GM21825 (cell line): ENCODE measurements around the gene SLC7A6.

Experiments
- ATAC-seq: cut with Tn5 transposase; IDR thresholded peaks from one replicate; pipeline ENCODE4 v1.9.1; 2021; ENCODE audit warnings: mild to moderate bottlenecking, moderate library complexity; ENCODE audit not compliant: unreplicated experiment

Gene SLC7A6

DNA sequence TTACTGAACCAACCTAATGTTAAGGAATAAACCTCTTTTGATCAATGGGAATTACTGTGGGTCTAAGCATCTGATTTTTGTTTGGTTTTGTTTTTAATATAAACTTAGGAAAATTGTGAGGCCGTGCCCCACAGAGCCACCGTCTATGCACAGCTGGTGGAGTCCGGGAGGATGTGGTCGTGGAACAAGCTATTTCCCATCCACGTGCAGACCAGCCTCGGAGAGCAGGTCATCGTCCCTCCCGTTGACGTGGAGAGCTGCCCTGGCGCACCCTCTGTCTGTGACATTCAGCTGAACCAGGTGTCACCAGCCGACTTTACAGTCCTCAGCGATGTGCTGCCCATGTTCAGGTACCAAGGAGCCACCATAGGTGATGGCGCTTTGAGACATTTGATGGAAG is 74.9 kb downstream of the SLC7A6 start:
- no peak for ATAC-seq

DNA sequence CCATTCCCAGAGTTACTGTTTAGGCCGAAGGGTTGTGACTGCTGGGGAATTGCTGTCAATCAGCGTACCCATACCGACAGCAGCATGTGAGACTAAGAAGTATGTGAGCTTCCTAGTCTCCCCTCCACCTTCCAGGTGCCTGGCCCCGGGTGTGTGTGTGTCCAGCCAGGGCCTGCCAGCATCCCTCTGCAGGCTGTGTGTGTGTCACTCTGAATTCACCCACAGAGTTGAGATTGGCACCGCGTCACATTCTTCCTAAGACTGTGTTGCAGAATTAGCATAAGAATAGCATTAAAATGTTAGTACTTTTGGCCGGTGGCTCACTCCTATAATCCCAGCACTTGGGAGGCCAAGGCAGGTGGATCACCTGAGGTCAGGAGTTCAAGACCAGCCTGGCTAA is 78.3 kb downstream of the SLC7A6 start:
- ATAC-seq, result no peak

DNA sequence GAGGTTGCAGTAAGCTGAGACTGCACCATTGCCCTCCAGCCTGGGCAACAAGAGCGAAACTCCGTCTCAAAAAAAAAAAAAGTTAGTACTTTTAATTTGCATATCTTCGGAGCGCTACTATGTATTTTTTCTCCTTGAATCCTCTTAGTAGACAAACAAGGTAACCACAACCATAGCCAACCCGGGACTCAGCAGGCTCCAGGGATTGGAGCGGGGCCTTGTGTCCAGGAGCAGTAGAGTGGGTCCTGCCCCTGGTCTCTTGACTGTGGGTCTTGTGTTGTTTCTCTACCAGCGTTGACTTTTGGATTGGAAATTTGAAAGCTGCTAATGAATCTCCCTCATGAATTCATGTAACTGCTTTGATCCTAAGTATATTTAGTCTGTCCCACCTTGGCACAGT is 78.8 kb downstream of the SLC7A6 start:
- no peak for ATAC-seq

DNA sequence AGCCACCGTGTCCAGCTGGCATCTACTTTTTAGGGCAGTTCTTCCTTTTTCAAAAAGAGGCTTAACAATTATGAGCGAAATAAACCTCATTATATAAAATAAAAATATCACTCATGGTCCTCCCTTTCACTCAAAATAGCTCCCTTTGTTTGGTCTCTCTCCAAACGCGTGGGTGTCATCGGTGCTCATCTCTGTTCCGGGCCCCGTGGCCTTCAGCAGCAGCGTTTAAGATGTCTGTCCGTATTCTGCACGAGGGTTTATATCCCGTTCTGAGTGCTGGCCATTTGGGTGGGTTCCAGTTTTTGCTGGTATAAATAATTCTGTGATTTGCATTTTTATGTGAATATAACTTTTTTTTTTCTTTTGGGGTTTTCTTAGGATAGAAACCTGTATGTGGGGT is 79.9 kb downstream of the SLC7A6 start:
- ATAC-seq, result no peak

DNA sequence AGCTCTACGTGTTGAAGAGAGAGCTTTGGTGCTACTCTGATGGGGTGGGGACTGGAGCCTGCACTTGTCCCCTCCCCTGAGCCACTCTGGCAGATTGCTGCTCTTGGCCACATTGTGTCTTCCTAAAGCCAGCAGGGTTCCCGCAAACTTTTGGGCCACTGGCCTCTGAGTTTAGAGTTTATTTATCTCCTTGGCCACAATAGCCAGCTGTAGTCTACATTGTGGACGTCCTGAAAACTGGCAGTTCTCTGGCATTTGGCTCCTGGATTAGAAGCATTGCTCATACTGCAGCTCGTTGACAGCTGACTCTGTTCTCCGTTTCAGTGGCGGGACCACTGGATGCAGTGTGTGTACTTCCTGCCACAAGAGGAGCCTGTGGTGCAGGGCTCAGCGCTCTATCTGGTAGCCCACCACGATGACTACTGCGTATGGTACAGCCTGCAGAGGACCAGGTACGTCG is 81.1 kb downstream of the SLC7A6 start:
- no peak for ATAC-seq

DNA sequence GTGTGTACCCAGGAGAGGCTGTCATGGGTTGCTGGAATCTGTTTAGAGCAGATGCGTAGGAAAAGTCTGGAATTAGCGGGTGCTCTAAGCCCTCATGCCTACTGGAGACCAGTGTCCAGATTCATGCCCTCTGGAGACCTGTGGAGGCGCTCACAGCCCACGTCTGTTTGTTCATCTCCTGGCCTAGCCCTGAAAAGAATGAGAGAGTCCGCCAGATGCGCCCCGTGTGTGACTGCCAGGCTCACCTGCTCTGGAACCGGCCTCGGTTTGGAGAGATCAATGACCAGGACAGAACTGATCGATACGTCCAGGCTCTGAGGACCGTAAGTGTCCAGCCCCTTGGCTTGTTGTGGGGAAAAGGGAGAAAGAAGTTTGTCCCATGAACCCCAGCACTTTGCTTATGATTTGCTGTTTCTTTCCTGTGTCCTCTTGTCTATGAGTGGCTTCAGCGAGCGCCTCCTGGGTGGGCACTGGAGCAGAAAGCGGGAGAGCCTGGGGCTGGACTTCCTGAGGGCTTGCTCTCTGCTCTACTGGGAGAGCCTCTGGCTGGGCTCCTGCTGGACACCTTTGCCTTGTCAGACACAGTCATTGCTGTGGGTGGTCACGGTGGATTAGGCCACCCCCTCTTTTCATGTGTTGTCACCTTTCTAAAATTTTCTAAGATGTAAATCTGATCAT is 81.8 kb downstream of the SLC7A6 start:
- no peak for ATAC-seq

DNA sequence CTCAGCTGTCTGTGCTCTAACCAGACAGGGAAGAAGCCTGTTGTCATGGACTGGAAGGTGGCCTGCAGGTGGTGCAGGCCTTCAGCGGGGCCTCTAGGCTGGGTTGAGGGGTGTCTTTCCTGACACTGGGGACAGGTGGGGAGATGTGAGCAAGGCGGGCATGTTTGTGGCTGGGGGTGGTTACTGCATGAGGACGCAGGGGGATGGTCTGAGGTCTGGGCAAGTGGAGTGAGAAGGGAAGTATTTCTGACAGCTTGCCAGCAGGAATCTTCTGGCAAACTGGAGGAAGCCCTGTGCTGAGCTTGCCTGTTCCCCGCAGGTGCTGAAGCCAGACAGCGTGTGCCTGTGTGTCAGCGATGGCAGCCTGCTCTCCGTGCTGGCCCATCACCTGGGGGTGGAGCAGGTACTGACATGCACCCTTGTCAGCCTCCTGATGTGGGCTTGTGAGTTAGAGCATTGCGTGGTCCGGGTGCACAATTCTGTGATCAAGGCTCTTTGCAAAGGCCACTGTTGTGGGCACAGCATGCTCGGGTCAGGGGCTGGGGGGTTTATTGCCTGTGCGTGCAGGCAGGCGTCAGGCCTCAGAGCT is 82.7 kb downstream of the SLC7A6 start:
- ATAC-seq, result no peak

DNA sequence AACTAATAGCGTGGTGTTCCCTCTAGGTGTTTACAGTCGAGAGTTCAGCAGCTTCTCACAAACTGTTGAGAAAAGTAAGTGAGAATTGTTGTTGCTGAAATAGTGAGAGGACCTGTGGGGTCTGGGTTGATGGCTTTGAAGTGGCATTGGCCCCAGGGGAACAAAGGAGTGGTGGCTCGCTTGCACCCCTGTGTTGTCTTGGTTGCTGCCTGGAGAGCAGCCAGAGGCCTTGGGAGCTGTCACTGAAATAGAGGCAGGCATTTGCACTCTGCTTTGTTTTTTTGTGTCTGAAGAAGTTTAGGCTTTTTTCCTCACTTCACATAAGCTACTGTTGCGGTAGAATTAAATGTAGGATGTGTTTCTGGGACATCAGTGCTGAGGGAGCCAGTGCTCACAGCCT is 83.3 kb downstream of the SLC7A6 start:
- ATAC-seq, result no peak

DNA sequence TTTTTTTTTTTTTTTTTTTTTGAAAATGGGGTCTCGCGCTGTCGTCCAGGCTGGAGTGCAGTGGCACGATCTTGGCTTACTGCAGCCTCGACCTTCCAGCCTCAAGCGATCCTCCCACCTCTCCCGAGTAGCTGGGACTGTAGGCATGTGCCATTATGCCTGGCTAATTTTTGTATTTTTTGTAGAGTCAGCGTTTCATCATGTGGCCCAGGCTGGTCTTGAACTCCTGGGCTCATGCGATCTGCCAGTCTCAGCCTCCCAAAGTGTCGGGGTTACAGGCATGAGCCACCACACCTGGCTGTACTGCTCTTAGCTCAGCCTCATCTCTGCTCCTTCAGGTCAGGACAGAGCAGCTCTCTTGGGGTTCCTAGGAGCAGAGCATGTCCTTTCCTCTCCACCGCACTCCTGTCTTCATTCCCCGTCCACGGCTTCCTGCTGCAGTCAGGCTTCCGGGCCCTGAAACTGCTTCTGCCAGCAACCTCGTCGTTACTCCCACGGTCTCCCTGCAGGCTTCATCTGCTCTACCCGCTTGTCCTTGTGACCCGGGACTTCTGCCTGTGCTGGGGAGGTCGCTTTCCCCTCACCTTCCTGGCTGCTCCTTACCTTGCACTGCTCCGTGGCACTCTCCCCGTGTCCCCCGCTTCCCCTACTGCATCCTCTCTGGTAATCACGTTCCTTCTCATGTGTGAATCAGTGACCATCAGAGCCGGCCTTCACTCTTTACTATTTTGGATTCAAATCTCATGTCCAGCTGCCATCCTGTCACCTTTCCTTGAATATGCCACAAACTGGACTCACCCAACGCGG is 84.5 kb downstream of the SLC7A6 start:
- no peak for ATAC-seq

DNA sequence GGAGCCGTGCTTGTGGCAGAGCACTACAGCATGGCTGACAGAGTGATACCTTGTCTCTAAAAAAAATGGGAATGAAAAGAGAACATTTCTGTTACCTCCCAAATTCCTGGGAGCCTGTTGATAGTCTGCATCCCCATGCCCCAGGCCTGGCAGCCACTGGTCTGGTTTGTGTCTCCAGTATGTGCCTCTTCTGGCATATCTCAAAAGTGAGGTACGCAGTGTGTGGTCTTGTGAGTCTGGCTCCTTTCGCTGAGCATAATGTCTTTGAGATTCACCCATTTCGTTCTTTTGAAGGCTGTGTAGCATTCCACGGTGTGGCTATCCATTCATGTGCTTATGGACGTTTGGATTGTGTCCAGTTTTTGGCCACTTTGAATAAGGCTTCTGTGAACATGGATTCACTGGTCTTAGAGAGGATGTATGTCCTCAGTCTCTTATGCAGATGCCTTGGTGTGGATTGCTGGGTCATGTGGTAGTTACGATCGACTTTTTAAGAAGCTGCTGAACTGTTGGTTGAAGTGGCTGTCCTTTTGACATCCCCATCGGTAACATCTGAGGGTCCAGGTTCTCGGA is 85.6 kb downstream of the SLC7A6 start:
- ATAC-seq, result no peak

DNA sequence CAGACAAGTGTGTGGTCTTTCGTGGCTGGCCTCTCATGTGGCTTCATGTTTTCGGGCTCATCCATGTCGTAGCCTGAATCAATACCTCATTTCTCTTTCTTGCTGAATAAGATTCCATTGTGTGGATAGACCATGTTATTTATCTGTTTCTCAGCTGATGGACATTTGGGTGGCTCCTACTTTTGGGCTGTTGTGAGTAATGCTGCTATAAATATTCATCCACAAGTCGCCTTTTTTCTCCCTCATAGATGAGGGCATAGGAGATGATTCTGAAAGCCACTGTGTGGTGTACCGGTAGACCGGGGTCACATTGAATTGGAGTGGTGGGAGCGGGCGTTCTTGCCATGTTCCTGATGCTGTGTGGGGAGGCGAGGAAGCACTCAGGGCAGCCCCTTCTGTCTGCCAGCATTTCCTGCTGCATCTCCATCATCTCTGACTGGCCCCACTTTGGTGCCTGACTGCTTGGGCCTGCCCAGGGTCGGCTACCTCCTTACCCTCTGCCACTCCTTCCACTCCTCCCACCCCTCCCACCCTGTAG is 86.6 kb downstream of the SLC7A6 start:
- ATAC-seq, result no peak
